Measurements from ENCODE around the gene HHIP.

GRCh38 chr4:144627663-144628076 is 18.3 kb upstream of the HHIP start:
- no peak for TF ChIP-seq CTCF (IDR thresholded peaks at IDR 0.05; ENCODE audit: low read length)
- no peak for TF ChIP-seq EZH2 (IDR thresholded peaks at IDR 0.05; ENCODE audit: borderline replicate concordance, low read length)
